PC-3 (cell line): ENCODE measurements around the gene KAZN.

Source experiments
- CTCF ChIP-seq: fragments of 300-600 bp; sonication (generic); conservative IDR thresholded peaks from 2 replicates; pipeline ENCODE4 v1.5.1; 2017; ENCODE audit warnings: antibody characterized with exemption, low read depth, mild to moderate bottlenecking, low read length
- EZH2 ChIP-seq: fragments of 300-600 bp; sonication (generic); IDR thresholded peaks from one replicate; pipeline ENCODE4 v1.6.1; 2017; ENCODE audit warnings: antibody characterized with exemption, mild to moderate bottlenecking, low read length; ENCODE audit not compliant: unreplicated experiment

DNA sequence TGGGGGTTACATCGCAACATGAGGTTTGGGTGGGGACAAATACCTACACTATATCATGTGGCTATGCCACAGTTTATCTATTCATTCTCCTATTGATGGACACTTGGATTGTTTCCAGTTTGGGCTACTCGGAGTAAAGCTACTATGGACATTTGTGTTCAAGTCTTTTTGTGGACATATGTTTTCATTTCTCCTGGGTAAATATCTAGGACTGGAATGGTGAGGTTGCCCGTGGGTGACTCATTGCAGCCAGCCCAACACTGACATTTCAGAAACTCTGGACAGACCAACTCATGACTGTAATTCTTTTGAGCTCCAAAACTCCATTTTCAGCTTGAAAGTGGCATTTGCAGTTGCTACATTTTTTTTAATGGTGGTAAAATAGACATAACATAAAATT is 82.7 kb downstream of the KAZN start:
- no peak for TF ChIP-seq CTCF
- no peak for TF ChIP-seq EZH2
